Testis (tissue), 2 donors: ENCODE results near the gene SNRPD3.

Experiments used
- POLR2A ChIP-seq: fragments of 450-650 bp; IDR thresholded peaks from one replicate; pipeline ENCODE4 v1.6.1; 2017; ENCODE audit warnings: antibody characterized with exemption, mild to moderate bottlenecking, moderate library complexity
- TF ChIP-seq, protein P1 (sequence below), 3 experiments: fragments of 450-650 bp in 2 of 3; fragments of 200-600 bp in 1 of 3; sonication (generic) in 1 of 3; IDR thresholded peaks; one replicate each; pipeline ENCODE4 v1.5.1; 2016 to 2019; ENCODE audit warnings: antibody characterized with exemption in 3 of 3, mild to moderate bottlenecking in 2 of 3, moderate library complexity in 1 of 3

GRCh38 chr22:24592851-24593558 is 37.2 kb downstream of the SNRPD3 start, which contains the start of gene LRRC75B:
- TF ChIP-seq, protein P1, sequence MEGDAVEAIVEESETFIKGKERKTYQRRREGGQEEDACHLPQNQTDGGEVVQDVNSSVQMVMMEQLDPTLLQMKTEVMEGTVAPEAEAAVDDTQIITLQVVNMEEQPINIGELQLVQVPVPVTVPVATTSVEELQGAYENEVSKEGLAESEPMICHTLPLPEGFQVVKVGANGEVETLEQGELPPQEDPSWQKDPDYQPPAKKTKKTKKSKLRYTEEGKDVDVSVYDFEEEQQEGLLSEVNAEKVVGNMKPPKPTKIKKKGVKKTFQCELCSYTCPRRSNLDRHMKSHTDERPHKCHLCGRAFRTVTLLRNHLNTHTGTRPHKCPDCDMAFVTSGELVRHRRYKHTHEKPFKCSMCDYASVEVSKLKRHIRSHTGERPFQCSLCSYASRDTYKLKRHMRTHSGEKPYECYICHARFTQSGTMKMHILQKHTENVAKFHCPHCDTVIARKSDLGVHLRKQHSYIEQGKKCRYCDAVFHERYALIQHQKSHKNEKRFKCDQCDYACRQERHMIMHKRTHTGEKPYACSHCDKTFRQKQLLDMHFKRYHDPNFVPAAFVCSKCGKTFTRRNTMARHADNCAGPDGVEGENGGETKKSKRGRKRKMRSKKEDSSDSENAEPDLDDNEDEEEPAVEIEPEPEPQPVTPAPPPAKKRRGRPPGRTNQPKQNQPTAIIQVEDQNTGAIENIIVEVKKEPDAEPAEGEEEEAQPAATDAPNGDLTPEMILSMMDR (IDR thresholded peaks at IDR 0.05): no peak
- no peak for TF ChIP-seq POLR2A
